ENCODE measurements around the gene FBXL16. TPM values are rescaled to one million over a fixed set of nuclear protein-coding genes. Genes with fewer than 3 reads are reported as not detected.

The FBXL16 gene
- total and polyA plus RNA-seq, 9 of the 15 experiments (the other 6 are each of a cell fraction or from before 2014, with no cell fraction given), result 0.21 to 8.2 (median 1.7) TPM

- no peaks in the 10 kb centered on the region for H3K79me2 ChIP-seq (ENCODE audit: control insufficient read depth, insufficient read depth, low read length)
- H3K4me2 ChIP-seq (ENCODE audit: insufficient read depth, low read length), result no peak overlapping the region
- intact Hi-C loops (cut with micrococcal nuclease), result no loop called here
- ChIA-PET POLR2A (no interaction called here), CTCF (ENCODE audit: low intra/inter-chr PET ratio) (no interaction called here)
- no peak overlapping the region for H3K27ac ChIP-seq (ENCODE audit: extremely low read depth, low read depth, low read length)
- H3K27me3 ChIP-seq (ENCODE audit: control insufficient read depth in 2 of 2, insufficient read depth in 2 of 2, low read length in 2 of 2), result no peaks in the 10 kb centered on the region
- H3K9ac ChIP-seq (ENCODE audit: insufficient read depth in 1 of 2, low read depth in 2 of 2, low read length in 2 of 2), result no peak overlapping the region; a peak in 1 of 4 replicates
- no peaks in the 10 kb centered on the region for H4K20me1 ChIP-seq (replicated peaks; ENCODE audit: control insufficient read depth, insufficient read depth, low read length)
- FAIRE-seq (no peak), ATAC-seq (no peak), DNase-seq (ENCODE audit: extremely low read depth in 1 of 4, low spot score in 3 of 4) (no peak)
- 44% methylated on average over 9 of the region's 13 CpGs for WGBS (ENCODE audit: insufficient coverage, low coverage, missing lambda C conversion rate)
- H3K9me3 ChIP-seq (replicated peaks; ENCODE audit: control insufficient read depth, insufficient read depth, low read depth, low read length), result no peaks in the 10 kb centered on the region
- no peak overlapping the region for H2AFZ ChIP-seq (ENCODE audit: low read depth, low read length)
- BruUV-seq (replicated peaks), result no TSS peak
- no peak overlapping the region for H3K4me3 ChIP-seq
- peaks cover 0 to 48% of the 10 kb centered on the region in 2 experiments; a peak in 4 of 5 replicates for H3K4me1 ChIP-seq (replicated peaks in 1 of 2; ENCODE audit: control insufficient read depth in 2 of 2, insufficient read depth in 2 of 2, low read length in 2 of 2)
- in situ Hi-C loops (cut with MboI), result no loop called here
- H3K9me1 ChIP-seq (ENCODE audit: control insufficient read depth, insufficient read depth, low read length), result no peaks in the 10 kb centered on the region
- no peaks in the 10 kb centered on the region for H3K36me3 ChIP-seq (ENCODE audit: control insufficient read depth, insufficient read depth, low read length)
- TF ChIP-seq ZBTB43 (CRISPR knock-in tag; IDR thresholded peaks at IDR 0.05) (no peak), E4F1 (CRISPR knock-in tag; IDR thresholded peaks at IDR 0.05; ENCODE audit: borderline replicate concordance) (no peak), CHCHD3 (CRISPR knock-in tag; IDR thresholded peaks at IDR 0.05) (no peak), POU5F1 (IDR thresholded peaks at IDR 0.05; ENCODE audit: borderline replicate concordance, low read depth, low read length, partially characterized antibody) (no peak), CAMTA2 (CRISPR knock-in tag; conservative IDR thresholded peaks at IDR 0.05) (no peak), HNRNPK (IDR thresholded peaks at IDR 0.05; ENCODE audit: low read depth, low read length, poor library complexity, severe bottlenecking) (no peak), FOXP1 (CRISPR knock-in tag; IDR thresholded peaks at IDR 0.05) (no peak), EP400 (IDR thresholded peaks at IDR 0.05) (no peak), MYC (IDR thresholded peaks at IDR 0.05; ENCODE audit: low read depth, low read length) (no peak), MYC (CRISPR knock-in tag; IDR thresholded peaks at IDR 0.05; ENCODE audit: borderline replicate concordance, low read depth) (no peak), NFXL1 (CRISPR knock-in tag; IDR thresholded peaks at IDR 0.05) (no peak), CLOCK (CRISPR knock-in tag; IDR thresholded peaks at IDR 0.05; ENCODE audit: borderline replicate concordance) (no peak), TCF3 (CRISPR knock-in tag; IDR thresholded peaks at IDR 0.05) (no peak)
- TF ChIP-seq, protein P1, sequence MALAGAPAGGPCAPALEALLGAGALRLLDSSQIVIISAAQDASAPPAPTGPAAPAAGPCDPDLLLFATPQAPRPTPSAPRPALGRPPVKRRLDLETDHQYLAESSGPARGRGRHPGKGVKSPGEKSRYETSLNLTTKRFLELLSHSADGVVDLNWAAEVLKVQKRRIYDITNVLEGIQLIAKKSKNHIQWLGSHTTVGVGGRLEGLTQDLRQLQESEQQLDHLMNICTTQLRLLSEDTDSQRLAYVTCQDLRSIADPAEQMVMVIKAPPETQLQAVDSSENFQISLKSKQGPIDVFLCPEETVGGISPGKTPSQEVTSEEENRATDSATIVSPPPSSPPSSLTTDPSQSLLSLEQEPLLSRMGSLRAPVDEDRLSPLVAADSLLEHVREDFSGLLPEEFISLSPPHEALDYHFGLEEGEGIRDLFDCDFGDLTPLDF (CRISPR knock-in tag; IDR thresholded peaks at IDR 0.05), result no peak
- TF ChIP-seq, protein P2, sequence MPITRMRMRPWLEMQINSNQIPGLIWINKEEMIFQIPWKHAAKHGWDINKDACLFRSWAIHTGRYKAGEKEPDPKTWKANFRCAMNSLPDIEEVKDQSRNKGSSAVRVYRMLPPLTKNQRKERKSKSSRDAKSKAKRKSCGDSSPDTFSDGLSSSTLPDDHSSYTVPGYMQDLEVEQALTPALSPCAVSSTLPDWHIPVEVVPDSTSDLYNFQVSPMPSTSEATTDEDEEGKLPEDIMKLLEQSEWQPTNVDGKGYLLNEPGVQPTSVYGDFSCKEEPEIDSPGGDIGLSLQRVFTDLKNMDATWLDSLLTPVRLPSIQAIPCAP (CRISPR knock-in tag; IDR thresholded peaks at IDR 0.05; ENCODE audit: borderline replicate concordance), result no peak
These were observed 41.0 kb upstream of the FBXL16 start for GRCh38 chr16:746637-747036.

All from K562 (cell line).